Activated CD4-positive, alpha-beta T cell treated with anti-CD3 and anti-CD28 coated beads, Interleukin-2, amount 10 ng/mL, durations not matched to agents 24 days and 14 days (primary cell): ENCODE results near the gene ARHGEF11. TPM values are rescaled to one million over a fixed set of nuclear protein-coding genes. Genes with fewer than 3 reads are reported as not detected.
"Not testable (repeated sequence)": the region's sequence is repeated elsewhere in the genome, so short reads cannot be mapped to it uniquely, and the experiment has no call there.

ENCODE experiments used
- DNase-seq: peaks from one replicate; pipeline ENCODE4 v3.0.0; 2022
- H3K27ac Mint-ChIP-seq: one replicate; pipeline ENCODE4 v1.8.0; 2022; ENCODE audit warnings: mild to moderate bottlenecking, mixed read lengths
- H3K27me3 Mint-ChIP-seq: one replicate; pipeline ENCODE4 v1.8.0; 2022; ENCODE audit warnings: mixed read lengths
- H3K36me3 Mint-ChIP-seq: one replicate; pipeline ENCODE4 v1.8.0; 2022; ENCODE audit warnings: low read depth, mild to moderate bottlenecking, mixed read lengths
- H3K4me1 Mint-ChIP-seq: one replicate; pipeline ENCODE4 v1.8.0; 2021; ENCODE audit warnings: mixed read lengths
- H3K4me3 Mint-ChIP-seq: one replicate; pipeline ENCODE4 v1.8.0; 2022; ENCODE audit warnings: mild to moderate bottlenecking, moderate library complexity, mixed read lengths
- H3K9me3 Mint-ChIP-seq: one replicate; pipeline ENCODE4 v1.8.0; 2021; ENCODE audit warnings: mixed read lengths
- intact Hi-C: fragments of 100-400 bp; cut with micrococcal nuclease; formaldehyde crosslinking; loops from one replicate; pipeline ENCODE4 v1.15.1; 2023
- total RNA-seq: library from RNA; stranded (reverse); gene quantifications from 2 replicates; pipeline ENCODE4 v1.2.3, GENCODE V29; 2022

The ARHGEF11 gene
- total RNA-seq, 1 donor from 2014 or later, result 1.9 TPM

- no peak for DNase-seq
- Mint-ChIP-seq H3K4me3 (no peak overlapping the region), H3K27ac (no peak overlapping the region), H3K9me3 (no peaks in the 10 kb centered on the region), H3K36me3 (no peaks in the 10 kb centered on the region), H3K27me3 (peaks cover 28% of the 10 kb centered on the region), H3K4me1 (no peaks in the 10 kb centered on the region)
- intact Hi-C loops, result no loop called here
Measured at GRCh38 chr1:157081707-157082106, 36.2 kb upstream of the ARHGEF11 start.

- peaks cover 30% of the 10 kb centered on the region for H3K27me3 Mint-ChIP-seq
- no peak overlapping the region for H3K4me3 Mint-ChIP-seq
- no peaks in the 10 kb centered on the region for H3K4me1 Mint-ChIP-seq
Measured at GRCh38 chr1:157080714-157081113, 35.2 kb upstream of the ARHGEF11 start.

GRCh38 chr1:157077394-157077793, 31.9 kb upstream of the ARHGEF11 start:
- no peaks in the 10 kb centered on the region for H3K36me3 Mint-ChIP-seq
- H3K9me3 Mint-ChIP-seq, result no peaks in the 10 kb centered on the region
- H3K27ac Mint-ChIP-seq, result no peak overlapping the region
- intact Hi-C loops, result no loop called here
- peaks cover 37% of the 10 kb centered on the region for H3K27me3 Mint-ChIP-seq
- peaks cover 3% of the 10 kb centered on the region for H3K4me1 Mint-ChIP-seq
- no peak for DNase-seq
- no peak overlapping the region for H3K4me3 Mint-ChIP-seq

More at GRCh38 chr1:157080714-157081113, 35.2 kb upstream of the ARHGEF11 start:
- intact Hi-C loops, result no loop called here
- no peak for DNase-seq
- Mint-ChIP-seq H3K36me3 (no peaks in the 10 kb centered on the region), H3K27ac (no peak overlapping the region), H3K9me3 (no peaks in the 10 kb centered on the region)

- Mint-ChIP-seq H3K4me1 (peaks cover 3% of the 10 kb centered on the region), H3K36me3 (no peaks in the 10 kb centered on the region), H3K4me3 (no peak overlapping the region), H3K9me3 (no peaks in the 10 kb centered on the region), H3K27ac (no peak overlapping the region), H3K27me3 (peaks cover 33% of the 10 kb centered on the region)
- intact Hi-C loops, result no loop called here
- peak; percentile 79 for DNase-seq
Measured at GRCh38 chr1:157073944-157074685, 28.6 kb upstream of the ARHGEF11 start.

- no peaks in the 10 kb centered on the region for H3K9me3 Mint-ChIP-seq
- DNase-seq, result no peak
- intact Hi-C loops, result no loop called here
- H3K27me3 Mint-ChIP-seq, result peaks cover 43% of the 10 kb centered on the region
- no peak overlapping the region for H3K27ac Mint-ChIP-seq
- peaks cover 6% of the 10 kb centered on the region for H3K4me1 Mint-ChIP-seq
- H3K4me3 Mint-ChIP-seq, result no peak overlapping the region
- H3K36me3 Mint-ChIP-seq, result no peaks in the 10 kb centered on the region
Measured at GRCh38 chr1:157069601-157070000, 24.1 kb upstream of the ARHGEF11 start.

- not testable (repeated sequence) for H3K4me3 Mint-ChIP-seq
- peaks cover 46% of the 10 kb centered on the region for H3K27me3 Mint-ChIP-seq
Measured at GRCh38 chr1:157059241-157059640, 13.7 kb upstream of the ARHGEF11 start.

GRCh38 chr1:157056269-157056668, 10.7 kb upstream of the ARHGEF11 start:
- Mint-ChIP-seq H3K9me3 (peaks cover under 1% of the 10 kb centered on the region), H3K36me3 (no peaks in the 10 kb centered on the region), H3K4me1 (no peaks in the 10 kb centered on the region), H3K27ac (no peak overlapping the region), H3K4me3 (no peak overlapping the region), H3K27me3 (peaks cover 47% of the 10 kb centered on the region)
- intact Hi-C loops, result no loop called here
- no peak for DNase-seq

More at GRCh38 chr1:157059241-157059640, 13.7 kb upstream of the ARHGEF11 start:
- H3K36me3 Mint-ChIP-seq, intact Hi-C loops, H3K4me1 Mint-ChIP-seq, H3K27ac Mint-ChIP-seq, DNase-seq, H3K9me3 Mint-ChIP-seq: not testable (repeated sequence)

GRCh38 chr1:157055729-157056128, 10.2 kb upstream of the ARHGEF11 start:
- H3K36me3 Mint-ChIP-seq, DNase-seq, H3K4me3 Mint-ChIP-seq, H3K27ac Mint-ChIP-seq, H3K9me3 Mint-ChIP-seq, intact Hi-C loops, H3K4me1 Mint-ChIP-seq: not testable (repeated sequence)
- peaks cover 49% of the 10 kb centered on the region for H3K27me3 Mint-ChIP-seq

GRCh38 chr1:157050836-157051235, 5.3 kb upstream of the ARHGEF11 start:
- intact Hi-C loops, result no loop called here
- Mint-ChIP-seq H3K27ac (no peak overlapping the region), H3K4me3 (no peak overlapping the region), H3K36me3 (peaks cover 2% of the 10 kb centered on the region), H3K4me1 (peaks cover 4% of the 10 kb centered on the region), H3K27me3 (peaks cover 56% of the 10 kb centered on the region), H3K9me3 (peaks cover 3% of the 10 kb centered on the region)
- no peak for DNase-seq

GRCh38 chr1:157047062-157047410, 1.5 kb upstream of the ARHGEF11 start:
- H3K4me1 Mint-ChIP-seq, result peaks cover 8% of the 10 kb centered on the region
- peaks cover 3% of the 10 kb centered on the region for H3K9me3 Mint-ChIP-seq

GRCh38 chr1:157044326-157044725, 1.2 kb downstream of the ARHGEF11 start:
- intact Hi-C loops, result no loop called here
- peaks cover 8% of the 10 kb centered on the region for H3K4me1 Mint-ChIP-seq
- H3K4me3 Mint-ChIP-seq, result no peak overlapping the region
- peaks cover 78% of the 10 kb centered on the region for H3K27me3 Mint-ChIP-seq
- no peak overlapping the region for H3K27ac Mint-ChIP-seq
- no peak for DNase-seq
- peaks cover 2% of the 10 kb centered on the region for H3K36me3 Mint-ChIP-seq
- H3K9me3 Mint-ChIP-seq, result no peaks in the 10 kb centered on the region

More at GRCh38 chr1:157047062-157047410, 1.5 kb upstream of the ARHGEF11 start:
- peaks cover 76% of the 10 kb centered on the region for H3K27me3 Mint-ChIP-seq
- no peak overlapping the region for H3K27ac Mint-ChIP-seq
- peak overlapping the region; percentile 20 for H3K4me3 Mint-ChIP-seq
- H3K36me3 Mint-ChIP-seq, result peaks cover 2% of the 10 kb centered on the region
- no peak for DNase-seq
- intact Hi-C loops, result no loop called here

GRCh38 chr1:157043685-157044084, 1.9 kb downstream of the ARHGEF11 start:
- Mint-ChIP-seq H3K4me1 (peaks cover 8% of the 10 kb centered on the region), H3K27ac (no peak overlapping the region), H3K4me3 (no peak overlapping the region), H3K27me3 (peaks cover 79% of the 10 kb centered on the region), H3K9me3 (no peaks in the 10 kb centered on the region), H3K36me3 (peaks cover 2% of the 10 kb centered on the region)
- intact Hi-C loops, result no loop called here
- no peak for DNase-seq

- Mint-ChIP-seq H3K27ac (no peak overlapping the region), H3K4me1 (peaks cover 8% of the 10 kb centered on the region), H3K27me3 (peaks cover 73% of the 10 kb centered on the region), H3K36me3 (peaks cover 2% of the 10 kb centered on the region), H3K4me3 (no peak overlapping the region), H3K9me3 (no peaks in the 10 kb centered on the region)
- intact Hi-C loops, result no loop called here
- DNase-seq, result no peak
Measured at GRCh38 chr1:157042846-157043245, 2.7 kb downstream of the ARHGEF11 start.

- Mint-ChIP-seq H3K36me3 (no peaks in the 10 kb centered on the region), H3K27me3 (peaks cover 65% of the 10 kb centered on the region), H3K4me1 (peaks cover 4% of the 10 kb centered on the region), H3K4me3 (no peak overlapping the region), H3K27ac (no peak overlapping the region), H3K9me3 (no peaks in the 10 kb centered on the region)
- DNase-seq, result no peak
- intact Hi-C loops, result no loop called here
Measured at GRCh38 chr1:157040802-157041201, 4.7 kb downstream of the ARHGEF11 start.

- Mint-ChIP-seq H3K4me1 (no peaks in the 10 kb centered on the region), H3K27me3 (peaks cover 45% of the 10 kb centered on the region)
- intact Hi-C loops, result no loop called here
Measured at GRCh38 chr1:157035121-157035520, 10.4 kb downstream of the ARHGEF11 start.

More at GRCh38 chr1:157035121-157035520, 10.4 kb downstream of the ARHGEF11 start:
- DNase-seq, result no peak
- H3K9me3 Mint-ChIP-seq, result no peaks in the 10 kb centered on the region
- no peak overlapping the region for H3K27ac Mint-ChIP-seq
- H3K4me3 Mint-ChIP-seq, result no peak overlapping the region
- no peaks in the 10 kb centered on the region for H3K36me3 Mint-ChIP-seq
